CD4-positive, alpha-beta T cell treated with Interleukin-1 beta for 1 hour (primary cell): Measurements from ENCODE around the gene CPB2.

Source experiments
- DNase-seq, 2 donors: peaks; one replicate each; pipeline ENCODE4 v3.0.0-alpha.2; 2020 to 2022

Gene CPB2

GRCh38 chr13:46043647-46044046 lies 61.2 kb downstream of the CPB2 start:
- DNase-seq: no peak

- no peak for DNase-seq
Measured at GRCh38 chr13:46041419-46041839, 63.4 kb downstream of the CPB2 start.

DNA sequence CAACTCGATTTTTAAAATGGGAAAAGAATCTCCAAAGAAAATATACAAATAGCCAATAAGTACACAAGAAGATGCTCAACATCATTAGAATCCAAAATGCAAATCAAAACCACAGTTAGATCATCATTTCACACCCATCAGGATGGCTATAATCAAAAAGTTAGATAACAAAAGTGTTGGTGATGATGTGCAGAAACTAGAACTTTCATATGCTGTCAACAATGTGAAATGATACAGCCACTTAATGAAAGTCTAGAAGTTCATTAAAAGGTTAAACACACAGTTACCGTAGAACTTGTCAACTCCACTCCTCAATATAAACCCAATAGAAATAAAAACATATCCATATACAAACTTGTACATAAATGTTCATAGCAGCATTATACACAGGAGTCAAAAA lies 64.1 kb downstream of the CPB2 start:
- DNase-seq: no peak

GRCh38 chr13:46039411-46040182 lies 65.2 kb downstream of the CPB2 start:
- no peak for DNase-seq

DNA sequence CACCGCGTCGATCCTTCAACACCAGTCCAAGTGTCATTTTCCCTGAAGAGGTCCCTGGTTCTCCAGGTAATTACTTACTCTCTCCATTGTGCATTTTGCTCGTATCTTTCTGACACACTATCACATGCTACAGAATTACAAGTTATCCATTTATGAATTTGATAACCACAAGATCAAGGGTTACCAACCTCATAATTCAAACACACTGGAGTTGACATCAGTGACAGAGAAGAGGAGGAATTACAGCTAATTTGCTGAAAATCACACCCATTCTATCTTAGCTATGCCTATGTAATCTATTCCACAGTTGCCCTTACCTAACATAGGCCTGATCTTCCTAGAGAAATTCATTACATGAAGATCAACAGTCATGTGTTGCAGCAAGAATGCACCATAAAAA lies 66.5 kb downstream of the CPB2 start:
- no peak for DNase-seq

GRCh38 chr13:46035066-46035465 lies 69.8 kb downstream of the CPB2 start:
- no peak for DNase-seq

- DNase-seq: no peak
Measured at GRCh38 chr13:46032341-46032740, 72.5 kb downstream of the CPB2 start.

GRCh38 chr13:46031581-46032263 lies 73.1 kb downstream of the CPB2 start:
- no peak for DNase-seq

- DNase-seq: no peak
Measured at GRCh38 chr13:46025157-46025556, 79.7 kb downstream of the CPB2 start.

- no peak for DNase-seq
Measured at GRCh38 chr13:46022481-46022880, 82.4 kb downstream of the CPB2 start.

DNA sequence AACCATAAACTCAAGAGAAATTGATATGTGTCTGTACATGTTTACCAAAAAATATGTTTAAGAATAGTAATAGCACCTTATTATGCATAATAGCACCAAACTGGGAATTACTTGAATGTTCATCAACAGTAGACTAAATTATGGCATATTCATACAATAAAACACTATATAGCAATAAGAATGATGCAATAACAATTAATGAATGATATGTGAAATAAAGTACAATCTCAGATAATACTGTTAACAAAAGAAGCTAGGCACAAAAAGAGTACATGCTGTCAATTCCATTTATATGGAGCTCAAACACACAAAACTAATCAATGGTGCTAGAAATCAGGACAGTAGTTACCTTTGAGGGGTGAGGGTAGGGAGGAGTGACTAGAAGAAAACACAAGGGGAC lies 88.6 kb downstream of the CPB2 start:
- DNase-seq: no peak

DNA sequence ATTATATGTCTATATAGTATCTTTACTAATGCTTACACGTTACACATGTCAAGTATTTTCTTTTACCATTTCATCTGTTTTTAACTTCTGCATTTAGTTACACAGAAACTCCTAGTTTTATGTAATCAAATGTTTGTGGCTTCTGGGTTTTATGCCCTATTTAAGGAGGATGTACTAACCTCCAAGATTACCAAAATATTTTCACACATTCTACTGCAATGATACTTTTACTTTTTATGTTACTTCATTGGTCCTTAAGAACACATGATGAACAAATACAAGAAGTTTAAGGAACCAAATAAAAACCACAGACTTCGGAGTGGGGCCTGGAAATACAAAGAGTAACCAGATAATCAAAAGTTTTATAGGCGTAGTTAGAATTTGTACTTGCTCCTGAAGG lies 89.5 kb downstream of the CPB2 start:
- DNase-seq: no peak

GRCh38 chr13:46012404-46012803 lies 92.4 kb downstream of the CPB2 start:
- DNase-seq: no peak

GRCh38 chr13:46010148-46010547 lies 94.7 kb downstream of the CPB2 start:
- no peak for DNase-seq

DNA sequence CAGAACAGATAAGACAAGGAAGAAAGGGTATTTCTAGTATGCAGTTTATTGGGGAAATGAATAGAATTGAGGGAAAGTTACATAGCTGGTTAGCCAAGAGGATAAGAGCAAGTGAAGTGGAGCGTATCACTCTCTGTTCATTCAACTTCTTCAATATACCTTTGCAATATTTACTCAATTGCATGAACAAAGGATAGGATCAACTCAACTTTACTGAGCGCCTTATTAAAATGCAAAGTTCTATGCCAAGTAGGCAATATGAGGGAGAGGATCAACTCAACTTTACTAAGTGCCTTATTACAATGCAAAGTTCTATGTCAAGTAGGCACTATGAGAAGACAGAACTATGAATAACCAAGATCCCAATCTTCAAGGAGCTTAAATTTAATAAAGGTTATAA lies 96.2 kb downstream of the CPB2 start:
- no peak for DNase-seq

- no peak for DNase-seq
Measured at GRCh38 chr13:46006688-46007452, 98.0 kb downstream of the CPB2 start.

DNA sequence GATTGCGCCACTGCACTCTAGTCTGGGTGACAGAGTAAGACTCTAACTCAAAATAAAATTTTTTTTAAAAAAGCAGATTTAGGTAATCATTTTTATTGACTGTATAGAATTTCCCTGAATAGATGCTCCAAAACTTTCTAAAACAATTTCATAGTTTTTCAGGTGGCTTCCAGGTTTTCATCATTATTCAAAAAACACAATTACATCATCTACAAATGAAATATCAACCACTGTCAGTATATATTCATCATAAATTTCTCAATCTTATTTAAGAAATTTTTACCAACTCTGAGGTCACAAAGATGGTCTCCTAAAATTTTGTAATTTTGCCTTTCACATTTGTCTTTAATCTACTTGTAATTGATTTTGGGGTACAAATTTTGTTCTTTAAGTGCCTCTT lies 100.3 kb downstream of the CPB2 start:
- DNase-seq: no peak
